Measurements from ENCODE around the gene DACT2. TPM values are rescaled to one million over a fixed set of nuclear protein-coding genes. Genes with fewer than 3 reads are reported as not detected.

Gene DACT2
- total and polyA plus RNA-seq, 10 of the 15 experiments (the other 5 are each of a cell fraction or from before 2014, with no cell fraction given) = not detected

DNA sequence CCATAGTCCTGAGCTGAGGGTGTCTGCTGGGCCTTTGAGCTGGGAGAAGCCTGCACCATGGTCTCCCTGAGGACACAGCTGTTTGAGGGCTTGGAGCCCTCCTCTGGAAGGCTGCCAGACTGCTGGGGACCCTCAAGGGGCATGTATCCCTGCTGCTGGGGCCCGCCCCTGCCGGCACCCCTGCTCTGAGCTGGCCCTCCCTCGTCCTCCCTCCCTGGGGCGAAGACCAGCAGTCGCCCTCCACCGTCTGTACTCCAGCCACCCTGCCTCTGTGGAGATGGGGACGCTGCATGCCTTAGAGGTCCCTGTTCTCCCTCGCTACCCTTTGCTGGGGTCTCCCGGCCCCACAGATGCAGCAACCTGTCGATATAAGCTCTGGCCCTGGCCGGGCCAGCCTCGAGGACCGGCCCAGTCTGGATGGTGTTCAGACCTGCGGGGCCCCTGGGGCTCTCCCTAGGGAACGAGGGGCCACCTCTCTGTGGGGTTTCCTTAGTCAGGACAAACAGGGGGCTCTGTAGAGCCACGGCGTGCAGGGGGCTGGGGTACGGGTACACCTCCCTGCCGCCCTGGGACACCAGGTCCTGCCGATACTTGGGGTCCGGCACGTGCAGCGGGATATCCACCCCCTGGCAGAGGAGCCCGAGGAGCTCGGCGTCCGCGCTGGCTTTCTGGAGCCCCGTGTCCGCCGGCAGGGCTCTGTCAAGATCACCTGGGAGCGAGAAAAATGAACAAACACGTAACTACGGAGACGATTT lies 11.0 kb downstream of the DACT2 start:
- ChIA-PET CTCF (no interaction called here), POLR2A (no interaction called here), RAD21 (ENCODE audit: unreplicated experiment) (no interaction called here), SMC1A (ENCODE audit: uncharacterized antibody, unreplicated experiment) (no interaction called here)
- in situ Hi-C loops (cut with MboI) = no loop called here
- BruUV-seq (replicated peaks) = no TSS peak
- no peaks in the 10 kb centered on the region for H3K27me3 ChIP-seq (replicated peaks in 1 of 2; ENCODE audit: control insufficient read depth in 2 of 2, insufficient read depth in 2 of 2, low read length in 1 of 2)
- intact Hi-C loops (cut with micrococcal nuclease; ENCODE audit: unreplicated experiment) = no loop called here
- ATAC-seq = no peak
- no peak overlapping the region for H3K4me3 ChIP-seq
- H3K9me3 ChIP-seq (replicated peaks; ENCODE audit: control insufficient read depth, insufficient read depth, low read length) = no peaks in the 10 kb centered on the region
- no peaks in the 10 kb centered on the region for H3K79me2 ChIP-seq (ENCODE audit: control insufficient read depth, insufficient read depth, low read length)
- FAIRE-seq = no peak
- no peaks in the 10 kb centered on the region for H4K20me1 ChIP-seq (ENCODE audit: control insufficient read depth, insufficient read depth)
- no peak for DNase-seq (ENCODE audit: low read depth, low spot score)
- H3K36me3 ChIP-seq (ENCODE audit: control insufficient read depth in 2 of 2, insufficient read depth in 2 of 2, low read length in 1 of 2) = no peaks in the 10 kb centered on the region
- no peak overlapping the region for H3K27ac ChIP-seq (ENCODE audit: control insufficient read depth, insufficient read depth)
- TF ChIP-seq, protein P1, sequence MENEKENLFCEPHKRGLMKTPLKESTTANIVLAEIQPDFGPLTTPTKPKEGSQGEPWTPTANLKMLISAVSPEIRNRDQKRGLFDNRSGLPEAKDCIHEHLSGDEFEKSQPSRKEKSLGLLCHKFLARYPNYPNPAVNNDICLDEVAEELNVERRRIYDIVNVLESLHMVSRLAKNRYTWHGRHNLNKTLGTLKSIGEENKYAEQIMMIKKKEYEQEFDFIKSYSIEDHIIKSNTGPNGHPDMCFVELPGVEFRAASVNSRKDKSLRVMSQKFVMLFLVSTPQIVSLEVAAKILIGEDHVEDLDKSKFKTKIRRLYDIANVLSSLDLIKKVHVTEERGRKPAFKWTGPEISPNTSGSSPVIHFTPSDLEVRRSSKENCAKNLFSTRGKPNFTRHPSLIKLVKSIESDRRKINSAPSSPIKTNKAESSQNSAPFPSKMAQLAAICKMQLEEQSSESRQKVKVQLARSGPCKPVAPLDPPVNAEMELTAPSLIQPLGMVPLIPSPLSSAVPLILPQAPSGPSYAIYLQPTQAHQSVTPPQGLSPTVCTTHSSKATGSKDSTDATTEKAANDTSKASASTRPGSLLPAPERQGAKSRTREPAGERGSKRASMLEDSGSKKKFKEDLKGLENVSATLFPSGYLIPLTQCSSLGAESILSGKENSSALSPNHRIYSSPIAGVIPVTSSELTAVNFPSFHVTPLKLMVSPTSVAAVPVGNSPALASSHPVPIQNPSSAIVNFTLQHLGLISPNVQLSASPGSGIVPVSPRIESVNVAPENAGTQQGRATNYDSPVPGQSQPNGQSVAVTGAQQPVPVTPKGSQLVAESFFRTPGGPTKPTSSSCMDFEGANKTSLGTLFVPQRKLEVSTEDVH (IDR thresholded peaks at IDR 0.05; ENCODE audit: low read depth, partially characterized antibody) = no peak
- TF ChIP-seq FOS (IDR thresholded peaks at IDR 0.05; ENCODE audit: borderline replicate concordance, extremely low read depth, insufficient read length) (no peak), ATF7 (IDR thresholded peaks at IDR 0.05; ENCODE audit: low read depth) (no peak), SREBF2 (IDR thresholded peaks at IDR 0.05; ENCODE audit: low read length) (no peak)
- 51% methylated on average over 32 of the region's 35 CpGs for WGBS (ENCODE audit: insufficient coverage, insufficient replicate concordance, low lambda C conversion rate, missing lambda C conversion rate)
- no peak overlapping the region for H3K9ac ChIP-seq (ENCODE audit: control insufficient read depth, insufficient read depth, low read length)
- H3K4me2 ChIP-seq (ENCODE audit: control insufficient read depth, insufficient read depth) = no peak overlapping the region
- H2AFZ ChIP-seq (ENCODE audit: control insufficient read depth, low read depth, low read length) = no peak overlapping the region
- no peaks in the 10 kb centered on the region for H3K4me1 ChIP-seq (ENCODE audit: control insufficient read depth, insufficient read depth, low read length)

DNA sequence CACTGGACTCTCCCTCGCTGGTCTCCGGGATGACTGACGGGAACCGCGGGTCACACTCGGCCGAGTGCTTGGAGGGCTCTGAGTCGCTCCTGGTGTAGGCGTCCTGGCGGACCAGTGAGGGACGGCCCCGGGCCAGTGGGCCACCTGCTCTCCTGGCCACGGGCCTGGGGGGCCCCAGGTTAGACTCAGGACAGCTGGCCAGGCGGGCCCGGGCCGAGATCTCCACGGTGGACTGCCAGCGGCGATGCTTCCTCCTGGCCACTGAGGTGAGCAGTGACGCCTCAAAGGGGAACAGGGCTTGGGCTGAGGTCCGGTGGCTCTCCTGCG lies 11.9 kb downstream of the DACT2 start:
- ChIA-PET CTCF (no interaction called here), RAD21 (ENCODE audit: unreplicated experiment) (no interaction called here), SMC1A (ENCODE audit: uncharacterized antibody, unreplicated experiment) (no interaction called here), POLR2A (no interaction called here)
- intact Hi-C loops (cut with micrococcal nuclease; ENCODE audit: unreplicated experiment) = no loop called here
- Histone ChIP-seq H3K79me2 (ENCODE audit: control insufficient read depth, insufficient read depth, low read length) (no peaks in the 10 kb centered on the region), H3K27ac (ENCODE audit: control insufficient read depth, insufficient read depth) (no peak overlapping the region), H3K27me3 (replicated peaks in 1 of 2; ENCODE audit: control insufficient read depth in 2 of 2, insufficient read depth in 2 of 2, low read length in 1 of 2) (no peaks in the 10 kb centered on the region), H2AFZ (ENCODE audit: control insufficient read depth, low read depth, low read length) (no peak overlapping the region), H3K4me2 (ENCODE audit: control insufficient read depth, insufficient read depth) (no peak overlapping the region), H3K4me3 (no peak overlapping the region), H3K9me3 (replicated peaks; ENCODE audit: control insufficient read depth, insufficient read depth, low read length) (no peaks in the 10 kb centered on the region), H4K20me1 (ENCODE audit: control insufficient read depth, insufficient read depth) (no peaks in the 10 kb centered on the region), H3K36me3 (ENCODE audit: control insufficient read depth in 2 of 2, insufficient read depth in 2 of 2, low read length in 1 of 2) (no peaks in the 10 kb centered on the region), H3K4me1 (ENCODE audit: control insufficient read depth, insufficient read depth, low read length) (no peaks in the 10 kb centered on the region), H3K9ac (ENCODE audit: control insufficient read depth, insufficient read depth, low read length) (no peak overlapping the region)
- in situ Hi-C loops (cut with MboI) = no loop called here
- ATAC-seq (no peak), DNase-seq (ENCODE audit: low read depth, low spot score) (no peak), FAIRE-seq (no peak)
- no TSS peak for BruUV-seq (replicated peaks)
- WGBS (ENCODE audit: insufficient coverage, insufficient replicate concordance, low lambda C conversion rate, missing lambda C conversion rate) = 74% methylated on average over 16 of the region's 22 CpGs
- TF ChIP-seq, protein P2, sequence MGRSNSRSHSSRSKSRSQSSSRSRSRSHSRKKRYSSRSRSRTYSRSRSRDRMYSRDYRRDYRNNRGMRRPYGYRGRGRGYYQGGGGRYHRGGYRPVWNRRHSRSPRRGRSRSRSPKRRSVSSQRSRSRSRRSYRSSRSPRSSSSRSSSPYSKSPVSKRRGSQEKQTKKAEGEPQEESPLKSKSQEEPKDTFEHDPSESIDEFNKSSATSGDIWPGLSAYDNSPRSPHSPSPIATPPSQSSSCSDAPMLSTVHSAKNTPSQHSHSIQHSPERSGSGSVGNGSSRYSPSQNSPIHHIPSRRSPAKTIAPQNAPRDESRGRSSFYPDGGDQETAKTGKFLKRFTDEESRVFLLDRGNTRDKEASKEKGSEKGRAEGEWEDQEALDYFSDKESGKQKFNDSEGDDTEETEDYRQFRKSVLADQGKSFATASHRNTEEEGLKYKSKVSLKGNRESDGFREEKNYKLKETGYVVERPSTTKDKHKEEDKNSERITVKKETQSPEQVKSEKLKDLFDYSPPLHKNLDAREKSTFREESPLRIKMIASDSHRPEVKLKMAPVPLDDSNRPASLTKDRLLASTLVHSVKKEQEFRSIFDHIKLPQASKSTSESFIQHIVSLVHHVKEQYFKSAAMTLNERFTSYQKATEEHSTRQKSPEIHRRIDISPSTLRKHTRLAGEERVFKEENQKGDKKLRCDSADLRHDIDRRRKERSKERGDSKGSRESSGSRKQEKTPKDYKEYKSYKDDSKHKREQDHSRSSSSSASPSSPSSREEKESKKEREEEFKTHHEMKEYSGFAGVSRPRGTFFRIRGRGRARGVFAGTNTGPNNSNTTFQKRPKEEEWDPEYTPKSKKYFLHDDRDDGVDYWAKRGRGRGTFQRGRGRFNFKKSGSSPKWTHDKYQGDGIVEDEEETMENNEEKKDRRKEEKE (IDR thresholded peaks at IDR 0.05) = no peak
- TF ChIP-seq PBX3 (IDR thresholded peaks at IDR 0.05; ENCODE audit: insufficient replicate concordance, low read depth, low read length) (no peak), NFYB (IDR thresholded peaks at IDR 0.05; ENCODE audit: insufficient read depth, low read depth, low read length) (no peak), IKZF2 (IDR thresholded peaks at IDR 0.05) (no peak)
